ENCODE results near the gene AMMECR1L. TPM values are rescaled to one million over a fixed set of nuclear protein-coding genes. Genes with fewer than 3 reads are reported as not detected.

Gene AMMECR1L
- total RNA-seq, 1 experiment from 2014 or later = 19.1 TPM

- H4K20me1 ChIP-seq (ENCODE audit: insufficient read depth) = no peaks in the 10 kb centered on the region
- ATAC-seq (no peak), DNase-seq (ENCODE audit: low read depth, low spot score) (no peak)
- BruUV-seq (replicated peaks) = no TSS peak
- no peak overlapping the region for H2AFZ ChIP-seq (ENCODE audit: low read depth, low read length, poor library complexity, severe bottlenecking)
- RAD21 ChIA-PET (ENCODE audit: low non-redundant PET in 1 of 2, low total read pairs in 2 of 2, uncharacterized antibody in 2 of 2, unreplicated experiment in 2 of 2) = no interaction called here
- H3K9me3 ChIP-seq (ENCODE audit: control insufficient read depth in 1 of 2, insufficient read depth in 1 of 2, low read depth in 1 of 2, low read length in 2 of 2) = no peaks in the 10 kb centered on the region
- POLR2A ChIA-PET = no interaction called here
- CTCF ChIA-PET = no interaction called here
- intact Hi-C loops (cut with micrococcal nuclease) = no loop called here
- no peaks in the 10 kb centered on the region for H3K36me3 ChIP-seq (ENCODE audit: control insufficient read depth in 1 of 2, insufficient read depth in 2 of 2, low read length in 2 of 2)
- H3K4me3 ChIP-seq (replicated peaks in 1 of 2; ENCODE audit: low read depth in 1 of 2, low read length in 2 of 2) = no peak overlapping the region
- peaks cover 0 to 5% of the 10 kb centered on the region in 2 experiments; a peak in 2 of 4 replicates for H3K4me1 ChIP-seq (ENCODE audit: control insufficient read depth in 1 of 2, insufficient read depth in 2 of 2, low read length in 2 of 2)
- TF ChIP-seq CBX3 (IDR thresholded peaks at IDR 0.05; ENCODE audit: low read depth) (no peak), ELF1 (IDR thresholded peaks at IDR 0.05; ENCODE audit: borderline replicate concordance, low read depth) (no peak), CTCF (IDR thresholded peaks at IDR 0.05 in 2 of 3, conservative IDR thresholded peaks at IDR 0.05 in 1 of 3; ENCODE audit: borderline replicate concordance in 1 of 3, insufficient read depth in 1 of 3, low read depth in 2 of 3, low read length in 2 of 3) (no peak), CEBPB (IDR thresholded peaks at IDR 0.05; ENCODE audit: low read depth) (no peak), ATF3 (IDR thresholded peaks at IDR 0.05) (no peak), SIN3A (IDR thresholded peaks at IDR 0.05; ENCODE audit: low read depth) (no peak), TCF7L2 (IDR thresholded peaks at IDR 0.05; ENCODE audit: borderline replicate concordance, extremely low read depth, insufficient read depth, insufficient read length) (no peak), POLR2A (IDR thresholded peaks at IDR 0.05; ENCODE audit: borderline replicate concordance, extremely low read depth, insufficient read depth, insufficient read length) (no peak), ZBTB33 (IDR thresholded peaks at IDR 0.05; ENCODE audit: extremely low read depth, insufficient replicate concordance, low read length) (no peak), POLR2AphosphoS5 (IDR thresholded peaks at IDR 0.05; ENCODE audit: low read depth, low read length) (no peak), EGR1 (IDR thresholded peaks at IDR 0.05; ENCODE audit: low read depth) (no peak), EZH2phosphoT487 (IDR thresholded peaks at IDR 0.05; ENCODE audit: borderline replicate concordance) (no peak), YY1 (IDR thresholded peaks at IDR 0.05; ENCODE audit: extremely low read depth, insufficient replicate concordance, low read depth, low read length) (no peak), FOSL1 (IDR thresholded peaks at IDR 0.05; ENCODE audit: low read depth) (no peak), RAD21 (IDR thresholded peaks at IDR 0.05; ENCODE audit: low read depth) (no peak), SRF (IDR thresholded peaks at IDR 0.05; ENCODE audit: low read depth) (no peak), ZFX (IDR thresholded peaks at IDR 0.05) (no peak), MAX (IDR thresholded peaks at IDR 0.05) (no peak), JUND (IDR thresholded peaks at IDR 0.05) (no peak), SP1 (IDR thresholded peaks at IDR 0.05; ENCODE audit: low read depth) (no peak)
- no peak overlapping the region for H3K27ac ChIP-seq (ENCODE audit: low read depth, low read length)
- no peaks in the 10 kb centered on the region for H3K27me3 ChIP-seq (ENCODE audit: insufficient read depth, low read length)
- no peak overlapping the region for H3K9ac ChIP-seq (ENCODE audit: low read length)
- H3K79me2 ChIP-seq (ENCODE audit: insufficient read depth, low read length) = no peaks in the 10 kb centered on the region
- H3K4me2 ChIP-seq (ENCODE audit: low read length) = no peak overlapping the region
- no peaks in the 10 kb centered on the region for H3K9me2 ChIP-seq (ENCODE audit: insufficient read depth)
Observed at GRCh38 chr2:127929449-127929848, 43.7 kb upstream of the AMMECR1L start.

All from HCT116 (cell line).